SU-DHL-6 (cell line): ENCODE measurements around the gene ARSK.

ENCODE experiments used
- H2AFZ ChIP-seq: fragments of 200-600 bp; sonication (generic); 2 replicates; pipeline ENCODE4 v1.6.1; 2014; ENCODE audit warnings: low read depth, mild to moderate bottlenecking, moderate library complexity, mixed read lengths, antibody characterized with exemption, low read length; ENCODE audit not compliant: severe bottlenecking
- H3F3A ChIP-seq: fragments of 200-600 bp; shearing (Covaris generic); 2 replicates; pipeline ENCODE4 v1.6.0; 2016; ENCODE audit warnings: antibody characterized with exemption, mild to moderate bottlenecking; ENCODE audit not compliant: insufficient read depth
- H3K27ac ChIP-seq: fragments of 200-600 bp; sonication (generic); 2 replicates; pipeline ENCODE4 v1.5.1; 2016; ENCODE audit warnings: low read depth, mild to moderate bottlenecking, low read length, moderate library complexity, mixed read lengths
- H3K27me3 ChIP-seq: fragments of 200-600 bp; sonication (generic), shearing (Covaris generic); 2 replicates; pipeline ENCODE4 v1.6.0; 2014; ENCODE audit warnings: mild to moderate bottlenecking, low read length
- H3K36me3 ChIP-seq: fragments of 200-600 bp; sonication (generic); 2 replicates; pipeline ENCODE4 v1.6.1; 2014; ENCODE audit warnings: mild to moderate bottlenecking, low read length, mixed read lengths
- H3K4me2 ChIP-seq: fragments of 300-600, 200-600 bp; shearing (Covaris generic), sonication (generic); 2 replicates; pipeline ENCODE4 v1.6.0; 2014; ENCODE audit warnings: low read length, low read depth, mild to moderate bottlenecking; ENCODE audit not compliant: poor library complexity, severe bottlenecking
- H3K4me3 ChIP-seq: fragments of 200-600 bp; sonication (generic); 2 replicates; pipeline ENCODE4 v1.5.1; 2014; ENCODE audit warnings: antibody characterized with exemption, low read length, mild to moderate bottlenecking, mixed read lengths; ENCODE audit not compliant: insufficient read depth, poor library complexity, severe bottlenecking
- H3K79me2 ChIP-seq: fragments of 200-600 bp; sonication (generic); 2 replicates; pipeline ENCODE4 v1.6.1; 2014; ENCODE audit warnings: mild to moderate bottlenecking, low read length, moderate library complexity; ENCODE audit not compliant: insufficient read depth
- H3K9ac ChIP-seq: fragments of 200-600 bp; sonication (generic); 2 replicates; pipeline ENCODE4 v1.7.0; 2014; ENCODE audit warnings: mild to moderate bottlenecking, low read length
- H3K9me2 ChIP-seq: fragments of 200-600 bp; sonication (generic); replicated peaks from 2 replicates; pipeline ENCODE4 v1.6.1; 2014; ENCODE audit warnings: low read length; ENCODE audit not compliant: insufficient read depth
- H3K9me3 ChIP-seq: fragments of 200-600 bp; sonication (generic); 2 replicates; pipeline ENCODE4 v1.6.1; 2014; ENCODE audit warnings: low read length, mixed read lengths; ENCODE audit not compliant: insufficient read depth
- H4K20me1 ChIP-seq: fragments of 200-600 bp; sonication (generic); 2 replicates; pipeline ENCODE4 v1.6.1; 2014; ENCODE audit warnings: low read depth, mild to moderate bottlenecking, antibody characterized with exemption, low read length, moderate library complexity, mixed read lengths
- CTCF ChIP-seq: fragments of 200-600 bp; sonication (generic); IDR thresholded peaks from one replicate; pipeline ENCODE4 v1.5.1; 2017; ENCODE audit warnings: antibody characterized with exemption, mild to moderate bottlenecking, low read length, moderate library complexity; ENCODE audit not compliant: insufficient read depth, poor library complexity, severe bottlenecking
- EZH2phosphoT487 ChIP-seq: fragments of 200-600 bp; sonication (generic), shearing (Covaris generic); conservative IDR thresholded peaks from 2 replicates; pipeline ENCODE4 v1.6.1; 2018; ENCODE audit warnings: mild to moderate bottlenecking, antibody characterized with exemption, low read length, moderate library complexity, mixed read lengths

Gene ARSK

GRCh38 chr5:95533761-95534160, 21.1 kb upstream of the ARSK start:
- no peak for TF ChIP-seq EZH2phosphoT487
- no peak for TF ChIP-seq CTCF
- H3K4me2 ChIP-seq, result no peak overlapping the region
- no peaks in the 10 kb centered on the region for H3K27me3 ChIP-seq
- H4K20me1 ChIP-seq, result peaks cover 5% of the 10 kb centered on the region; the same call in 1 of the 2 replicates
- no peaks in the 10 kb centered on the region for H3F3A ChIP-seq
- no peak overlapping the region for H3K9ac ChIP-seq
- H3K79me2 ChIP-seq, result peaks cover 9% of the 10 kb centered on the region; the same call in 1 of the 2 replicates
- peaks cover 50% of the 10 kb centered on the region for H3K36me3 ChIP-seq
- H3K27ac ChIP-seq, result no peak overlapping the region
- H2AFZ ChIP-seq, result no peak overlapping the region
- H3K9me2 ChIP-seq, result no peaks in the 10 kb centered on the region
- H3K4me3 ChIP-seq, result no peak overlapping the region
- H3K9me3 ChIP-seq, result no peaks in the 10 kb centered on the region

GRCh38 chr5:95537501-95537900, 17.4 kb upstream of the ARSK start:
- Histone ChIP-seq H3K36me3 (peaks cover 58% of the 10 kb centered on the region), H3K79me2 (no peaks in the 10 kb centered on the region), H3K9me3 (no peaks in the 10 kb centered on the region), H3K27me3 (no peaks in the 10 kb centered on the region), H4K20me1 (0 out of 2 replicates have a peak, but pooled peaks cover 5% of the 10 kb centered on the region), H3F3A (peaks cover 5% of the 10 kb centered on the region; the same call in 1 of the 2 replicates), H3K4me3 (no peak overlapping the region), H3K4me2 (no peak overlapping the region), H2AFZ (no peak overlapping the region), H3K27ac (no peak overlapping the region), H3K9ac (no peak overlapping the region), H3K9me2 (no peaks in the 10 kb centered on the region)
- TF ChIP-seq EZH2phosphoT487 (no peak), CTCF (no peak)

- no peaks in the 10 kb centered on the region for H3K9me3 ChIP-seq
- no peaks in the 10 kb centered on the region for H3K79me2 ChIP-seq
- no peak overlapping the region for H2AFZ ChIP-seq
- no peak overlapping the region for H3K4me3 ChIP-seq
- no peaks in the 10 kb centered on the region for H3K27me3 ChIP-seq
- peaks cover 5% of the 10 kb centered on the region; the same call in 1 of the 2 replicates for H3F3A ChIP-seq
- H3K36me3 ChIP-seq, result peaks cover 59% of the 10 kb centered on the region
- no peaks in the 10 kb centered on the region; the same call in 1 of the 2 replicates for H4K20me1 ChIP-seq
- no peak overlapping the region for H3K9ac ChIP-seq
- no peaks in the 10 kb centered on the region for H3K9me2 ChIP-seq
- no peak for TF ChIP-seq CTCF
- no peak for TF ChIP-seq EZH2phosphoT487
- H3K27ac ChIP-seq, result no peak overlapping the region
- H3K4me2 ChIP-seq, result no peak overlapping the region
Observed at GRCh38 chr5:95543017-95543705, 11.7 kb upstream of the ARSK start.
